ENCODE measurements around the gene TRMO.
"Not testable (repeated sequence)": the region's sequence is repeated elsewhere in the genome, so short reads cannot be mapped to it uniquely, and the experiment has no call there.

Gene TRMO

DNA sequence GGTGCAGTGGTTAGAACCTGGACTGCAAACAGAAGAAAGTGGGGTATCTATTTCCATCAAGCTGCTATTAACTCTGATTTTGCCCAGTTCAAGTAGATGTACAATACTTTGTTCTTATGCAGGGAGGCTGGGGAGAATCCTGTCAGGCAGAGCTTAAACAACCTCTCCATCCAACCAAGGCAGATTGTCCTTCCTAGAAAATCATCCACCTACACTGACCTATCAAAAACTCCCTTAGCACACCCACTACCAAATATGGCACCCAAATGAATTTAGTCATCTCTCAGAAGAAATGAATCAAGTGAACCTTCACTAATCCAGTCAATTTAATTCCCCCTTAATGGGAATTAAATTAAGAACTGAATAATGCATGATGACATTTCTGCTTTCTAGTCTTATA, 34.0 kb upstream of the TRMO start:
- in situ Hi-C loops (cut with HindIII; ENCODE audit: low pct_ligation_motif_present, low sequenced_read_pairs), result no loop called here
- Histone ChIP-seq H3K4me3 (ENCODE audit: low read depth, low read length) (no peak overlapping the region), H3K36me3 (replicated peaks) (no peaks in the 10 kb centered on the region), H3K27ac (no peak overlapping the region), H3K27me3 (replicated peaks) (no peaks in the 10 kb centered on the region)
- TF ChIP-seq, protein P1, sequence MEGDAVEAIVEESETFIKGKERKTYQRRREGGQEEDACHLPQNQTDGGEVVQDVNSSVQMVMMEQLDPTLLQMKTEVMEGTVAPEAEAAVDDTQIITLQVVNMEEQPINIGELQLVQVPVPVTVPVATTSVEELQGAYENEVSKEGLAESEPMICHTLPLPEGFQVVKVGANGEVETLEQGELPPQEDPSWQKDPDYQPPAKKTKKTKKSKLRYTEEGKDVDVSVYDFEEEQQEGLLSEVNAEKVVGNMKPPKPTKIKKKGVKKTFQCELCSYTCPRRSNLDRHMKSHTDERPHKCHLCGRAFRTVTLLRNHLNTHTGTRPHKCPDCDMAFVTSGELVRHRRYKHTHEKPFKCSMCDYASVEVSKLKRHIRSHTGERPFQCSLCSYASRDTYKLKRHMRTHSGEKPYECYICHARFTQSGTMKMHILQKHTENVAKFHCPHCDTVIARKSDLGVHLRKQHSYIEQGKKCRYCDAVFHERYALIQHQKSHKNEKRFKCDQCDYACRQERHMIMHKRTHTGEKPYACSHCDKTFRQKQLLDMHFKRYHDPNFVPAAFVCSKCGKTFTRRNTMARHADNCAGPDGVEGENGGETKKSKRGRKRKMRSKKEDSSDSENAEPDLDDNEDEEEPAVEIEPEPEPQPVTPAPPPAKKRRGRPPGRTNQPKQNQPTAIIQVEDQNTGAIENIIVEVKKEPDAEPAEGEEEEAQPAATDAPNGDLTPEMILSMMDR (IDR thresholded peaks at IDR 0.05; ENCODE audit: low read depth, low read length, missing control alignments), result no peak
- DNase-seq, result no peak

DNA sequence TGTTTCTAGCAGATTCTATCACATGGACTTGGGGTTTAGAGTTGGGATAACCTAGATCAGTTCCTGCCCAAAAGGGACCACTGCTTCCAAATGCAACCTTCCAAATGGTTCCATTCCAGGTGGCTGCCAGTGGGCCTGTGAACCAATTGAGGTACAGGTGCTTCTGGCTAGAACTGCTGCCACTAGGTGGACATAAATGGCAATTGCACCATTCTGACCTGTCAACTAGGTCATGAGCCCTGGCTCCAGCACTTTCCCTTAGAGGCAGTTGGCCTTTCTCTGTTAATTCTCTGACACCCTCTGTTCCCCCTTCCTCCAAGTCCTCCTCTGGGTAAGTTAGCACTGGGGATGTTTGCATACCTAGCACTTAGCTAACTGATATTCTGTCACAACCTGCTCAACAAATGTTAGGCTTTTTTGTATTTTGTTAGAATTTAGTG, 32.3 kb upstream of the TRMO start:
- no peak for DNase-seq
- TF ChIP-seq, protein P1 (IDR thresholded peaks at IDR 0.05; ENCODE audit: low read depth, low read length, missing control alignments), result peak; percentile 69
- Histone ChIP-seq H3K4me3 (ENCODE audit: low read depth, low read length) (no peak overlapping the region), H3K27me3 (replicated peaks) (no peaks in the 10 kb centered on the region), H3K27ac (no peak overlapping the region), H3K36me3 (replicated peaks) (no peaks in the 10 kb centered on the region)
- in situ Hi-C loops (cut with HindIII; ENCODE audit: low pct_ligation_motif_present, low sequenced_read_pairs), result no loop called here

GRCh38 chr9:97950873-97951272, 28.6 kb upstream of the TRMO start:
- H3K27ac ChIP-seq; in situ Hi-C loops (cut with HindIII; ENCODE audit: low pct_ligation_motif_present, low sequenced_read_pairs); H3K27me3 ChIP-seq (replicated peaks); H3K36me3 ChIP-seq (replicated peaks); H3K4me3 ChIP-seq (ENCODE audit: low read depth, low read length); DNase-seq: not testable (repeated sequence)

- H3K4me3 ChIP-seq (ENCODE audit: low read depth, low read length); H3K36me3 ChIP-seq (replicated peaks); H3K27ac ChIP-seq; in situ Hi-C loops (cut with HindIII; ENCODE audit: low pct_ligation_motif_present, low sequenced_read_pairs); DNase-seq: not testable (repeated sequence)
- H3K27me3 ChIP-seq (replicated peaks), result peaks cover 22% of the 10 kb centered on the region
These were observed 24.8 kb upstream of the TRMO start for GRCh38 chr9:97947094-97947493.

- H3K36me3 ChIP-seq (replicated peaks); H3K27ac ChIP-seq; in situ Hi-C loops (cut with HindIII; ENCODE audit: low pct_ligation_motif_present, low sequenced_read_pairs); DNase-seq; H3K4me3 ChIP-seq (ENCODE audit: low read depth, low read length): not testable (repeated sequence)
- H3K27me3 ChIP-seq (replicated peaks), result peaks cover 36% of the 10 kb centered on the region
These were observed 23.2 kb upstream of the TRMO start for GRCh38 chr9:97945470-97945869.

GRCh38 chr9:97944612-97945011, 22.3 kb upstream of the TRMO start:
- TF ChIP-seq, protein P1 (IDR thresholded peaks at IDR 0.05; ENCODE audit: low read depth, low read length, missing control alignments), result no peak
- DNase-seq, result no peak
- in situ Hi-C loops (cut with HindIII; ENCODE audit: low pct_ligation_motif_present, low sequenced_read_pairs), result no loop called here
- Histone ChIP-seq H3K4me3 (ENCODE audit: low read depth, low read length) (no peak overlapping the region), H3K27ac (no peak overlapping the region), H3K36me3 (replicated peaks) (no peaks in the 10 kb centered on the region), H3K27me3 (replicated peaks) (peaks cover 38% of the 10 kb centered on the region)

- TF ChIP-seq, protein P1 (IDR thresholded peaks at IDR 0.05; ENCODE audit: low read depth, low read length, missing control alignments), result no peak
- no peak overlapping the region for H3K4me3 ChIP-seq (ENCODE audit: low read depth, low read length)
- H3K27me3 ChIP-seq (replicated peaks), result peaks cover 39% of the 10 kb centered on the region
- no peaks in the 10 kb centered on the region for H3K36me3 ChIP-seq (replicated peaks)
- in situ Hi-C loops (cut with HindIII; ENCODE audit: low pct_ligation_motif_present, low sequenced_read_pairs), result no loop called here
- H3K27ac ChIP-seq, result no peak overlapping the region
- DNase-seq, result no peak
These were observed 21.1 kb upstream of the TRMO start for GRCh38 chr9:97943308-97943855.
